ENCODE data around the gene SLC51B. TPM values are rescaled to one million over a fixed set of nuclear protein-coding genes. Genes with fewer than 3 reads are reported as not detected.

Gene SLC51B
- total RNA-seq, 2 experiments from 2014 or later = not detected

Other genes starting within 250 kb of the SLC51B start
- gene PIF1, start 219.7 kb upstream of the SLC51B start, total RNA-seq = 10 to 100 TPM; 59.5 to 85.5 TPM
- 10 to 100 TPM; 27.8 to 28.4 TPM for gene PLEKHO2, start 203.5 kb upstream of the SLC51B start, total RNA-seq
- gene ANKDD1A, start 133.5 kb upstream of the SLC51B start, total RNA-seq = 10 to 100 TPM; 13.4 to 24.4 TPM
- 10 to 100 TPM; 56.0 to 60.4 TPM for gene SPG21, start 55.5 kb upstream of the SLC51B start, total RNA-seq
- 10 to 100 TPM; 20.2 to 22.8 TPM for gene MTFMT, start 15.7 kb upstream of the SLC51B start, total RNA-seq
- gene RASL12, start 22.6 kb downstream of the SLC51B start, total RNA-seq = not detected
- gene KBTBD13, start 31.4 kb downstream of the SLC51B start, total RNA-seq = not detected
- 1 to 10 TPM; 3.3 to 4.7 TPM for gene UBAP1L, start 69.8 kb downstream of the SLC51B start, total RNA-seq
- gene PDCD7, start 88.4 kb downstream of the SLC51B start, total RNA-seq = 10 to 100 TPM; 40.0 to 40.2 TPM
- 10 to 100 TPM; 46.8 to 58.8 TPM for gene CLPX, start 140.0 kb downstream of the SLC51B start, total RNA-seq
- gene CILP, start 166.1 kb downstream of the SLC51B start, total RNA-seq = under 1 TPM in 1 of 2 experiments, not detected in 1; 0.05 TPM
- gene PARP16, start 241.5 kb downstream of the SLC51B start, total RNA-seq = 10 to 100 TPM; 11.7 to 19.7 TPM

Measured in activated CD8-positive, alpha-beta memory T cell treated with anti-CD3 and anti-CD28 coated beads, Interleukin-2, amount 10 ng/mL, durations not matched to agents 7 days and 5 days (primary cell).